ENCODE results near the gene PGF.

PGF gene

GRCh38 chr14:74961238-74961911 lies 6.0 kb upstream of the PGF start:
- no peaks in the 10 kb centered on the region for H3K36me3 ChIP-seq (ENCODE audit: control insufficient read depth in 2 of 2, insufficient read depth in 1 of 2, low read length in 2 of 2)
- H3K4me3 ChIP-seq (ENCODE audit: low read depth, low read length), result no peak overlapping the region
- no peaks in the 10 kb centered on the region for H3K9me3 ChIP-seq (ENCODE audit: control insufficient read depth, insufficient read depth, low read depth, low read length)
- ChIA-PET CTCF (interaction anchor here (0.5 to 1.3 kb wide), 4 partner anchors 10 to 199 kb away, joined by 3 to 6 read pairs (median 4); no protein-coding TSS in a partner anchor), POLR2A (no interaction called here)
- H3K4me1 ChIP-seq (ENCODE audit: control insufficient read depth, insufficient read depth, low read length), result no peaks in the 10 kb centered on the region
- TF ChIP-seq ZNF423 (tag by site-specific recombination; IDR thresholded peaks at IDR 0.05) (no peak), ZNF121 (tag by site-specific recombination; IDR thresholded peaks at IDR 0.05) (peak; percentile 75), ZIC2 (tag by site-specific recombination; IDR thresholded peaks at IDR 0.05) (peak; percentile 70)
- H3K27ac ChIP-seq (ENCODE audit: extremely low read depth, low read depth, low read length), result no peak overlapping the region

DNA sequence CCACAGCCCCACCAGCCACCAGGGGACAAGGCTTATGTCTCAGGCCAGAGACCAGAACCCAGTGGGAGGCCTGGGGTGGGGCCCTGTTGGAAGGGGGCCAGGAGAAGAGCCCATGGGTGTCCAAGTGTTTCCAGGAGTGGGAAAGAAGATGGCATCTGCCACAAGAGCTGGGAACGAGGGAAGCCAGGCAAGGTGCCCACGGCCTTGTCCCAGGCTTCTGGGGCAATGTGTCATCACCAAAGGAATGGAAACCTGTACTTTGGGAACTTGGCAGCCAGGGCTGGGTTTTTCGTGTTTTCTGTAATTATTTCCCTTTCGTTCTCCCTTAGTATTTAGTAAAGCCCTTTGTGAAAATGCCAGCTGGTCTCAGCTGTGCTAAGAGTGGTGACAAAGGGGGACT lies 5.3 kb upstream of the PGF start:
- ChIA-PET POLR2A (no interaction called here), CTCF (interaction anchor here (0.5 to 1.3 kb wide), 2 partner anchors 14 to 198 kb away, joined by 3 to 6 read pairs; no protein-coding TSS in a partner anchor)
- no peak for TF ChIP-seq ZNF704 (tag by site-specific recombination; IDR thresholded peaks at IDR 0.05)
- H3K9me3 ChIP-seq (ENCODE audit: control insufficient read depth, insufficient read depth, low read depth, low read length), result no peaks in the 10 kb centered on the region
- no peaks in the 10 kb centered on the region for H3K4me1 ChIP-seq (ENCODE audit: control insufficient read depth, insufficient read depth, low read length)
- H3K4me3 ChIP-seq (ENCODE audit: low read depth, low read length), result no peak overlapping the region
- H3K27ac ChIP-seq (ENCODE audit: extremely low read depth, low read depth, low read length), result no peak overlapping the region
- no peaks in the 10 kb centered on the region for H3K36me3 ChIP-seq (ENCODE audit: control insufficient read depth in 2 of 2, insufficient read depth in 1 of 2, low read length in 2 of 2)

DNA sequence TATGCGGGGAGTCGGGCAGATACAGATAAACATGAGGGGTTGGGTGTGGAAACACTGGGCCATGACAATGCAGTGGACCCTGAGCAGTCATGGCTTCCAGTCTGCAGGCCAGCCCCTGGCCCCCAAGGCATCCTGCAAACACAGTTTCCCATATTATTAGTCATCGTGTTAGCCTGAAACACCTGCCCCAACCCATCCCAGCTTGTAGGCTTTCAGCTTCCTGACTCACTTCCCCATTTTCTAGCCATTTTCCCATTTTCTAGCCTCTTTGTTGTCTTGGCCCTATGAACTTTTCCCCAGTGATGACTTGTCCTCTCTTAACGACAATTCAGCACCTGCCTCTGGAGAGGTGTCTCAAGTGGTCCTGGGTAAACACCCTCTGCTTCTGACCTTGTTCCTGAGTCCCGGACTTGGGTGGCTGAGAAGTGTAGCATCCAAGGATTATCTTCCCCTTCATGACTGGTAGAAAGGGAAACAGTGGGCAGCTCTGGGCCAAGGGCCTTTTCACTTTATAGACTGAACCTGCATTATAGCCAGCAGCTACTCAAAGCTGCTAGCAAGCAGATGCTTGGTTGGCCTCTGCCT lies 4.3 kb upstream of the PGF start:
- TF ChIP-seq ZNF596 (tag by site-specific recombination; IDR thresholded peaks at IDR 0.05) (no peak), ZNF530 (tag by site-specific recombination; IDR thresholded peaks at IDR 0.05; ENCODE audit: low read depth) (no peak), CTCF (tag by site-specific recombination; IDR thresholded peaks at IDR 0.05) (no peak), ZNF223 (tag by site-specific recombination; IDR thresholded peaks at IDR 0.05) (no peak), ZNF660 (tag by site-specific recombination; IDR thresholded peaks at IDR 0.05) (no peak), ZBTB7A (tag by site-specific recombination; IDR thresholded peaks at IDR 0.05; ENCODE audit: low read depth) (no peak), GFI1B (tag by site-specific recombination; IDR thresholded peaks at IDR 0.05) (no peak), ZSCAN30 (tag by site-specific recombination; IDR thresholded peaks at IDR 0.05) (no peak), ZNF48 (tag by site-specific recombination; IDR thresholded peaks at IDR 0.05) (no peak), SETDB1 (IDR thresholded peaks at IDR 0.05; ENCODE audit: insufficient read length, low read length) (no peak), ZSCAN18 (tag by site-specific recombination; IDR thresholded peaks at IDR 0.05) (no peak), WT1 (tag by site-specific recombination; IDR thresholded peaks at IDR 0.05) (no peak), REPIN1 (tag by site-specific recombination; IDR thresholded peaks at IDR 0.05; ENCODE audit: low read depth) (no peak), YY2 (tag by site-specific recombination; IDR thresholded peaks at IDR 0.05) (no peak)
- no peak overlapping the region for H3K4me3 ChIP-seq (ENCODE audit: low read depth, low read length)
- H3K4me1 ChIP-seq (ENCODE audit: control insufficient read depth, insufficient read depth, low read length), result peaks cover under 1% of the 10 kb centered on the region; the same call in 1 of the 2 replicates
- H3K36me3 ChIP-seq (ENCODE audit: control insufficient read depth in 2 of 2, insufficient read depth in 1 of 2, low read length in 2 of 2), result no peaks in the 10 kb centered on the region
- no peak overlapping the region for H3K27ac ChIP-seq (ENCODE audit: extremely low read depth, low read depth, low read length)
- POLR2A ChIA-PET, result no interaction called here
- CTCF ChIA-PET, result interaction anchor here (0.8 kb wide), 1 partner anchor 18 kb away, joined by 4 read pairs; no protein-coding TSS in a partner anchor
- no peaks in the 10 kb centered on the region for H3K9me3 ChIP-seq (ENCODE audit: control insufficient read depth, insufficient read depth, low read depth, low read length)
